Stimulated activated naive B cell treated with anti-CD40 and anti-IgM and Interleukin-4, amounts not matched to agents 10 μg/mL and 1 μg/mL and 100 μg/mL, for 72 hours (primary cell): ENCODE results near the gene TMEFF2.

Source experiments
- ATAC-seq, 2 donors: fragments of 150-1000 bp; cut with Tn5 transposase; replicated peaks; 2 replicates each; pipeline ENCODE4 v1.10.0; 2021; ENCODE audit warnings: moderate library complexity in 1 of 2
- DNase-seq: peaks from one replicate; pipeline ENCODE4 v3.0.0; 2021
- H3K27ac Mint-ChIP-seq: one replicate; pipeline ENCODE4 v1.8.0; 2022; ENCODE audit warnings: mild to moderate bottlenecking, mixed read lengths
- H3K27me3 Mint-ChIP-seq, 2 donors: one replicate each; pipeline ENCODE4 v1.8.0; 2022; ENCODE audit warnings: mixed read lengths in 2 of 2
- H3K36me3 Mint-ChIP-seq, 2 donors: one replicate each; pipeline ENCODE4 v1.8.0; 2022; ENCODE audit warnings: mixed read lengths in 2 of 2, mild to moderate bottlenecking in 1 of 2
- H3K4me1 Mint-ChIP-seq, 2 donors: one replicate each; pipeline ENCODE4 v1.8.0; 2022; ENCODE audit warnings: mixed read lengths in 2 of 2, mild to moderate bottlenecking in 1 of 2
- H3K4me3 Mint-ChIP-seq, 2 donors: one replicate each; pipeline ENCODE4 v1.8.0; 2022; ENCODE audit warnings: mild to moderate bottlenecking in 2 of 2, mixed read lengths in 2 of 2, moderate library complexity in 1 of 2
- H3K9me3 Mint-ChIP-seq, 2 donors: one replicate each; pipeline ENCODE4 v1.8.0; 2022; ENCODE audit warnings: mixed read lengths in 2 of 2, mild to moderate bottlenecking in 1 of 2

TMEFF2 gene

GRCh38 chr2:191952515-191953270 is 242.0 kb downstream of the TMEFF2 start:
- no peak for ATAC-seq
- H3K36me3 Mint-ChIP-seq = no peaks in the 10 kb centered on the region

DNA sequence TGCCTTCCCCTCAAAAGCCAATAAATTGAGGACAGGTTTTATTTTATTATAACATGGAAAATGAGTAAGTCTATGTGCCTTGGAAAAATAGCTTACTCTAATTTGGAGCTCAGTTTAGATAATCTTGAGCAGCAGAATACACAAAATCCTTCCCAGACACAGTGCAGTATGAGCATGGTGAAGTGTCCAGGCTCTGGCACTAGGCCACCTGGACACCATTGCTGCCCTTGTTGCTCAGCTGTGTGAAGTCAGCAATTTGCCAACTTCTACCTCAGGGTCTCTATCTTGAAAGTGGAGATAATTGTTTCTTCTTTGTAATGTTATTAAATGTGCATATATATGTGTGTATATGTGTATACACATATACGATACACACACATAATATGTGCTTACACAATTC is 242.9 kb downstream of the TMEFF2 start:
- no peaks in the 10 kb centered on the region for H3K27me3 Mint-ChIP-seq
- H3K4me1 Mint-ChIP-seq = no peaks in the 10 kb centered on the region
- H3K9me3 Mint-ChIP-seq = no peaks in the 10 kb centered on the region
- DNase-seq (no peak), ATAC-seq (no peak)
- no peaks in the 10 kb centered on the region for H3K36me3 Mint-ChIP-seq
- H3K27ac Mint-ChIP-seq = no peak overlapping the region
- H3K4me3 Mint-ChIP-seq = no peak overlapping the region

More at GRCh38 chr2:191952515-191953270, 242.0 kb downstream of the TMEFF2 start:
- no peaks in the 10 kb centered on the region for H3K9me3 Mint-ChIP-seq
- H3K27me3 Mint-ChIP-seq = no peaks in the 10 kb centered on the region
- H3K27ac Mint-ChIP-seq = no peak overlapping the region
- no peak overlapping the region for H3K4me3 Mint-ChIP-seq
- no peak for DNase-seq
- H3K4me1 Mint-ChIP-seq = peaks cover 0 to 2% of the 10 kb centered on the region in 2 donors

GRCh38 chr2:191951376-191951775 is 243.4 kb downstream of the TMEFF2 start:
- Mint-ChIP-seq H3K27me3 (no peaks in the 10 kb centered on the region), H3K36me3 (no peaks in the 10 kb centered on the region), H3K9me3 (no peaks in the 10 kb centered on the region), H3K4me3 (no peak overlapping the region), H3K27ac (no peak overlapping the region), H3K4me1 (no peaks in the 10 kb centered on the region)
- DNase-seq (no peak), ATAC-seq (no peak)

DNA sequence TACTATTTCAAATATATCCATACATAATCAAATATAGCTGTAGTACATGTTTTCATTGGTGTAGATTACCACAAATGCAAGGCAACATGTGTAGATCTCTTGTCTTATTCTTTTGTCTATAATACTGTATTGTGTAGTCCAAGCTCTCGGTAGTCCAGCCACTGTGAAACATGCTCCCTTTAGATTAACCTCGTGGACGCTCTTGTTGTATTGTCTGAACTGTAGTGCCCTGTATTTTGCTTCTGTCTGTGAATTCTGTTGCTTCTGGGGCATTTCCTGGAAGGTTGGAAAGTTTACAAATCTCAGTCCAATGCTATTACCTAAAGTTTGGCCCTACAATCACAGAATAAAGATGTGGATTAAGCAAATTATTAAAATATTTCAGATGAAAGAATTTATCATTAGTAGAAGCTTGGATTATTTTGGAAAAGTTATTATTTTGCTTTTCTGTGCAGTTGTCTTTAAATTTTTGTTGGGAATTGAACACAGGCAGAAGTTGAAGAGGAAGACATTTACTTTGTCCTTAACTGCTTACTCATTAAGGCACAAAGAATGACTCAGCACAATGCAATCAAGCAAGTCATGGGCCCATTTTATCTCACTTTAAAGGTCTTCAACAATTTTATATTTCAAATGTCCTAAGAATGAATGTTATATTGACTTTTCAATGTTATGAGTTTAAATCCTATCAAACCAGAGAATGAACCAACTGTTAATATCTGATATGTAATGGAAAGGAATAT is 244.4 kb downstream of the TMEFF2 start:
- ATAC-seq (no peak), DNase-seq (no peak)
- no peaks in the 10 kb centered on the region for H3K27me3 Mint-ChIP-seq
- H3K27ac Mint-ChIP-seq = no peak overlapping the region
- no peaks in the 10 kb centered on the region for H3K36me3 Mint-ChIP-seq
- no peaks in the 10 kb centered on the region for H3K9me3 Mint-ChIP-seq
- H3K4me3 Mint-ChIP-seq = no peak overlapping the region
- H3K4me1 Mint-ChIP-seq = no peaks in the 10 kb centered on the region

DNA sequence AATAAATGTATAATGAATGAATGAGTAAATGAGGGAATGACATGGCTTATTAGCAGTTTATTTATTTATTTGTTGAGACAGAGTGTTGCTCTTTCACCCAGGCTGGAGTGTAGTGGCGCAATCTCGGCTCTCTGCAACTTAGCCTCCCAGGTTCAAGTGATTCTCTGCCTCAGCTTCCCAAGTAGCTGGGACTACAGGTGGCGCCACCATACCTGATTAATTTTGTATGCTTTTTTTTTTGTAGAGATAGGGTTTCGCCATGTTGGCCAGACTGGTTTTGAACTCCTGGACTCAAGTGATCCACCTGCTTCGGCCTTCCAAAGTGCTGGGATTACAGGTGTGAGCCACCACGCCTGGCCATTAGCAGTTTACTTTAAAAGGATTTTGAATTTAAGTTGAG is 247.5 kb downstream of the TMEFF2 start:
- H3K36me3 Mint-ChIP-seq = no peaks in the 10 kb centered on the region
- no peak for ATAC-seq
- H3K27ac Mint-ChIP-seq = no peak overlapping the region
- H3K27me3 Mint-ChIP-seq = no peaks in the 10 kb centered on the region
- H3K4me3 Mint-ChIP-seq = no peak overlapping the region
- no peaks in the 10 kb centered on the region for H3K9me3 Mint-ChIP-seq
- no peak for DNase-seq
- no peaks in the 10 kb centered on the region for H3K4me1 Mint-ChIP-seq

DNA sequence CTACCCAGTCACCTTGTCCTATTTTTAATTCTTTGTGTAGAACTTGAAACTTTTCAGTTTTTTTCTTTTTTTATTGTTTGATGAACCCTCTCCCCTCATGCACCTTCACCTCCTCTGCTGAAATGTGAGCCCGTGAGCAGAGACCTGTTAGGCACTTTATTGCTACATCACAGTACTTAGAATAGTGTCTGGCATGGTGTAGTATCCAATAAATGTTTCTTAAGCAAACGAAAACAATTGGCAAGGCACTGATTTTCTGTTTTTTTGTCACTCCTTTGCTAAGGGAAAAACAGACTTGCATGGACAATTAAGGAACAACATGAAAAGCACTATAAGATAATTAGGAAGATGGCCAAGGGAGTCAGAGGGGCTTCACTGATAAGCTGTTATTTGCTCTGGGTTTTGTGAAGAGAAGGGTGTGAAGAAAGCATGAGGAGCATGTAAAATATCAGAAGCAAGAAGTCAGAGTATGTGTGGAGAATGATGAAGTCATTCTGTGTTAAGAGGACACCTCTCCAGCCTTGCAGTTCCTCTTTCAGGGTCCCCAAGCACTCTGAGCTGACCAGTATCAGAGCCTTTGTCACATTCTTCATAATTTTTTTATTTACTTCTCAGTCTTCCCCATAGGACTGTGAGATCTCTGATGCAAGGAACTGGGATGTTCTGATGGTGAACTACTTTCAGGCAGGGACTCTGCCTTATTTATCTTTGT is 248.1 kb downstream of the TMEFF2 start:
- no peaks in the 10 kb centered on the region for H3K4me1 Mint-ChIP-seq
- no peaks in the 10 kb centered on the region for H3K9me3 Mint-ChIP-seq
- H3K27ac Mint-ChIP-seq = no peak overlapping the region
- no peaks in the 10 kb centered on the region for H3K27me3 Mint-ChIP-seq
- no peak overlapping the region for H3K4me3 Mint-ChIP-seq
- ATAC-seq (peak in 1 of 2 donors; percentile 19), DNase-seq (no peak)
- H3K36me3 Mint-ChIP-seq = no peaks in the 10 kb centered on the region

- H3K4me3 Mint-ChIP-seq = no peak overlapping the region
- no peak overlapping the region for H3K27ac Mint-ChIP-seq
- H3K9me3 Mint-ChIP-seq = no peaks in the 10 kb centered on the region
- DNase-seq = no peak
- H3K36me3 Mint-ChIP-seq = no peaks in the 10 kb centered on the region
- no peaks in the 10 kb centered on the region for H3K4me1 Mint-ChIP-seq
- ATAC-seq = no peak
- no peaks in the 10 kb centered on the region for H3K27me3 Mint-ChIP-seq
These were observed 249.1 kb downstream of the TMEFF2 start for GRCh38 chr2:191945623-191946022.

GRCh38 chr2:191942739-191943103 is 252.0 kb downstream of the TMEFF2 start:
- H3K4me1 Mint-ChIP-seq = no peaks in the 10 kb centered on the region
- H3K27ac Mint-ChIP-seq = no peak overlapping the region
- no peak overlapping the region for H3K4me3 Mint-ChIP-seq
- ATAC-seq (no peak), DNase-seq (no peak)
- H3K27me3 Mint-ChIP-seq = no peaks in the 10 kb centered on the region
- no peaks in the 10 kb centered on the region for H3K9me3 Mint-ChIP-seq
- no peaks in the 10 kb centered on the region for H3K36me3 Mint-ChIP-seq

GRCh38 chr2:191942090-191942738 is 252.5 kb downstream of the TMEFF2 start:
- ATAC-seq (no peak), DNase-seq (no peak)
- Mint-ChIP-seq H3K36me3 (no peaks in the 10 kb centered on the region), H3K4me1 (no peaks in the 10 kb centered on the region), H3K4me3 (no peak overlapping the region), H3K27ac (no peak overlapping the region), H3K27me3 (no peaks in the 10 kb centered on the region), H3K9me3 (no peaks in the 10 kb centered on the region)

DNA sequence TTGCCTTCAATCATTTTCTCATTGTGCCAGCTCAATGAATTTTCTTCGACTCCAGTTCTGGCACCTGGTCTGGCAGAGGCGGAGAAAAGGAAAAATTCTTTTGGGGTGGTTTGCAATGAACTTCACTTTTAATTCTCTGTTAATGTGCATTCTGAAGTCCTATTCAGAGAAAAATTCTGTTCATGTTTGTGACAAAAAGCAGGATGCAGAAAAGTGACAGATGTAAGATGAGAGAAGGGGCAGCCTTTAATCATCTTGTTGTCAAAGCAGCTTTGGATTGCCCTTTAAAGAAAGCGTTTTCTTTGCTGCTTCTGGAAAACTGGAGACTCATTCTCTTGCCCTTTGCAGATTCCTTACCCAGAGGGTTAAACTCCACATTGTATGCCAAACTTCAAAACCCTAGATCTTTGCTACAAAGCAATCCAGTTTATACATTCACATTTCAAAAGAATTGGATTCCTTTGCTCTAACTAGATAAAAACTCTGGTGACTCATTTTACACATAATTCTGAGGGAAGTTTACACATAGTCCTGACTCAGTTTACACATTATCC is 253.3 kb downstream of the TMEFF2 start:
- Mint-ChIP-seq H3K4me3 (no peak overlapping the region), H3K9me3 (no peaks in the 10 kb centered on the region), H3K36me3 (no peaks in the 10 kb centered on the region), H3K4me1 (no peaks in the 10 kb centered on the region), H3K27ac (no peak overlapping the region), H3K27me3 (no peaks in the 10 kb centered on the region)
- ATAC-seq (no peak), DNase-seq (no peak)

DNA sequence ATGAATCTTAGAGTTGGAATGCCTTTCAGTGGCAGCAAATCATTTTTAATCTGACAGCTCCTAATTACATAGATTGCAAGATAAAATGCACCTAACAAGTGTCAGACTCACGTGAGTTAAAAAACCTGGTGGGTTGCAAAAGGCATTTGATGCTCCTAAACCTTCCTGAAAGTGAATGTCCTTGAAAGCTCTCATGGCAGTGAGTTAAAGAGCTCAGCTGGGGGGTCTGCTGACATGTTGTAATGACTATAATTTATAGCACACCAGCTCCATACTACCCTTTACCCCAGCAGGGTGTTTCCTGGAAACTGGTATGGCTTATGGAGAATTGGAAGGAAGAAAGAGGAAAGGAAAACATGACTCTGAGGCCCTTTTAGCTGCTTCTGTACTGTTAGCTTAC is 256.0 kb downstream of the TMEFF2 start:
- ATAC-seq (no peak), DNase-seq (no peak)
- no peaks in the 10 kb centered on the region for H3K27me3 Mint-ChIP-seq
- no peaks in the 10 kb centered on the region for H3K9me3 Mint-ChIP-seq
- H3K27ac Mint-ChIP-seq = no peak overlapping the region
- no peaks in the 10 kb centered on the region for H3K36me3 Mint-ChIP-seq
- H3K4me3 Mint-ChIP-seq = no peak overlapping the region
- H3K4me1 Mint-ChIP-seq = no peaks in the 10 kb centered on the region

DNA sequence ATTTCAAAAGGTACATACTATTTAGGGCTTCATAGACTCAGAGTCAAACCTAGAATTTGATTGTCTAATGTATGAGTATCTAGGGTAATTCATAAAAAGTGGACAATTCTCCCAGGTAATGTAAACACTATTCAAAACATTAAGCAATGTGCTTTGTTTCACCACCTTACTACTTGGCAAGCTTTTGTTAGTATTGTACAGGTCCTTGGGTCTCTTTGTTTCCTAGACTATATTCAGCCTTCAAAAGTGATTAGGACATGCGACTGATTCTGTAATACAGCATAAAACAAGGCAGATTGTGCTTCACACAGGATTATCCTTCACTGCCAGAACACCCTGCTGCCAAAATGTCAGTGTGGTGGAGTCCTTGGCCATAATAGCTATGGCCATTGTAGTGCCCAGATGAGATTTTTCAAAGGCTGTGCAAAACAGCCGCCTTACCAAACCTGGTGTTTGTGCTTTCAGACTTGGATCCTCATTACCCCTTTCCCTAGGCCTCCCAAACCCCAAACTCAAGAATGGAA is 257.8 kb downstream of the TMEFF2 start:
- H3K27me3 Mint-ChIP-seq = peaks cover 0 to 8% of the 10 kb centered on the region in 2 donors
- ATAC-seq = no peak
- H3K36me3 Mint-ChIP-seq = no peaks in the 10 kb centered on the region
- DNase-seq = no peak
- H3K4me3 Mint-ChIP-seq = no peak overlapping the region
- H3K27ac Mint-ChIP-seq = no peak overlapping the region
- H3K9me3 Mint-ChIP-seq = no peaks in the 10 kb centered on the region
- H3K4me1 Mint-ChIP-seq = peaks cover 2 to 6% of the 10 kb centered on the region in 2 donors

GRCh38 chr2:191935247-191935646 is 259.5 kb downstream of the TMEFF2 start:
- Mint-ChIP-seq H3K4me1 (peaks cover 2 to 6% of the 10 kb centered on the region in 2 donors), H3K4me3 (no peak overlapping the region), H3K27me3 (peaks cover 0 to 8% of the 10 kb centered on the region in 2 donors), H3K27ac (no peak overlapping the region), H3K9me3 (no peaks in the 10 kb centered on the region), H3K36me3 (no peaks in the 10 kb centered on the region)
- DNase-seq = no peak
- ATAC-seq = no peak
